ENCODE results near the gene C12orf57.

DNA sequence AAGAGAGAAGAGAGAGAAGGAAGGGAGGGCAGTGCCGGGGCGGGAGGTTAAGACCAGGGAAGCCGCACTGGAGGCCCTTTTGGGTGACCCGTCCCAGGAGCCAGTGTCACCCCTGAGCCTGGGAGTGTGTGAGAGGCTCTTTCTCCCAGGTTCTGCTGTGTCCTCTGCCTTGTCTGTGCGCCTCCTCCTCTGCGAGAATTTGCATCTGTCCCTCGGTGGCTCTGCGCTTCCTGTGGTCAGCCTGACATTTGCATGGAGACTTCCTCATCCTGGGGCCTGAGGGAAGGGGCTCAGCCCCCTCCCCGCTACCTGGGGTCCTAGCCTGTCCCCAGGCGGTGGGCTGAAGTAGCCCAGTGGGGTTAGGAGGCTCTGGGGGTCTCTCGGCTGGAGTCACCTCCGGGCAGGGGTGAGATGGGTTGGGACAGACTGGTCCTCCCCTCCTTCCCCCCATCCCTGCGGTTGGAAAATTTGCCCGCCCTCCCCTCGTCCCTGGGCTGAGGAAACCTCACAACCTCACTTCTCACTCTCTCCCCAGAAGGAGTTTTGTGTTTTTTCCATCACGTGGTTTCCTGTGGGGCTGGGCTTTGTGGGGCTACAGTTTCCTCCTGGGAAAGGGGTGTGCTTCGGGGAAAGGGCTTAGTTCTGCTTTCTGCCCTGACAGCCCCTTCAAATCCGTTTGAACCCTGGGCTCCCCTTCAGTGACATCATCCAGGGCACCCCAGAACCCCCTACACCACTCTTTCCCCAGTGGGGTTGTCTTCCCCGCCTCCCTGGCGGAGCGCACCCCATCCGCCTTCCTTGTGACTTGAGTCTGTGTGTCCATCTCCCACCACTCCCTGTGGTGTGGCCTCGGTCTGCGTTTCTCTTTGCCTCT, 9.9 kb downstream of the C12orf57 start:
- TF ChIP-seq, protein P1, sequence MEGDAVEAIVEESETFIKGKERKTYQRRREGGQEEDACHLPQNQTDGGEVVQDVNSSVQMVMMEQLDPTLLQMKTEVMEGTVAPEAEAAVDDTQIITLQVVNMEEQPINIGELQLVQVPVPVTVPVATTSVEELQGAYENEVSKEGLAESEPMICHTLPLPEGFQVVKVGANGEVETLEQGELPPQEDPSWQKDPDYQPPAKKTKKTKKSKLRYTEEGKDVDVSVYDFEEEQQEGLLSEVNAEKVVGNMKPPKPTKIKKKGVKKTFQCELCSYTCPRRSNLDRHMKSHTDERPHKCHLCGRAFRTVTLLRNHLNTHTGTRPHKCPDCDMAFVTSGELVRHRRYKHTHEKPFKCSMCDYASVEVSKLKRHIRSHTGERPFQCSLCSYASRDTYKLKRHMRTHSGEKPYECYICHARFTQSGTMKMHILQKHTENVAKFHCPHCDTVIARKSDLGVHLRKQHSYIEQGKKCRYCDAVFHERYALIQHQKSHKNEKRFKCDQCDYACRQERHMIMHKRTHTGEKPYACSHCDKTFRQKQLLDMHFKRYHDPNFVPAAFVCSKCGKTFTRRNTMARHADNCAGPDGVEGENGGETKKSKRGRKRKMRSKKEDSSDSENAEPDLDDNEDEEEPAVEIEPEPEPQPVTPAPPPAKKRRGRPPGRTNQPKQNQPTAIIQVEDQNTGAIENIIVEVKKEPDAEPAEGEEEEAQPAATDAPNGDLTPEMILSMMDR (IDR thresholded peaks at IDR 0.05) = no peak
- no peak for TF ChIP-seq POLR2A (IDR thresholded peaks at IDR 0.05)
